ENCODE measurements around the gene SLIT1.

SLIT1 gene

DNA sequence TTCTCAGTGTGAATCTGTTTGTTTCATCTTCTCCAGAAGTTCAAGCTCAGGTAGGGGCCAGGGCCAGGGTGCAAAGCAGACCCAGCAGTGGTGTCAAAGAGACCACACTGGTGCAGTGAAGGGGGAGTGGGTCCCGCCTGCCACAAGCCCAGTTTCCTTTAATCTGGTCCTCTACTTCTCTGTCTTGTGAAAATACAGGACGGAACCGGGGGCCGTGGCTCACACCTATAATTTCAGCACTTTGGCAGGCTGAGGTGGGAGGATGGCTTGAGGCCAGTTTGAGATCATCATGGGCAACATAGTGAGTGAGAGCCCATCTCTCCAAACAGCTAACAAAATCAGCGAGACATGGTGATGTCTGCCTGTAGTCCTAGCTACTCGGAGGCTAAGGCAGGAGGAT lies 109.0 kb downstream of the SLIT1 start:
- DNase-seq (ENCODE audit: insufficient read length, low spot score) (no peak), FAIRE-seq (no peak)
- no peak for TF ChIP-seq POLR2A (IDR thresholded peaks at IDR 0.05; ENCODE audit: low read depth, low read length)

DNA sequence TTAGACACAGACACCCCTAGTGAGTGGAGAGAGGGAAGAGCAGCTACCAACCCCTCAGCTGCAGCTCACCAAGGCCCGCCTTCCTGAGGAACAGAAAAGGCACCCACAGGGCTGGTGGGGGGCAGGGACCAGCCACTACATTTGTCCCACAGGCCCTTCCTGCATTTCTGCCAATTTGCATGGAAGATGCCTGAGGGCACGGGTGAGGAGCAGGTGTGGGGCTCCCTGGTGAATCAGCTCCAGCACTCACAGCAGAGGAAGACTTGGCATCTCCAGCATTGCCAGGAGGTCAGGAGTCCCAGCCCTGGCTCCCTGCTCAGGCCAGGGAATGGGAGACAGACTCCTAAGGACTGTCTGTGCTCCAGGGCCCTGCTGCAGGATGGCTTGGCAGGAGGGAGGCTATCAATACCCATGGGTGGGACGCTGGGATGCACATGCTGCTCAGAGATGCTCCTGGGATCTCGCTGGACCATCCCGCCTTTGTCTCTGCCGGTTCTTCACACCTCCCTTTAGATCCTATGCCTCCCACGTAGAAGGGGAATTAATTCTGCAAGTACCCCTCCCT lies 109.7 kb downstream of the SLIT1 start:
- FAIRE-seq = no peak
- TF ChIP-seq POLR2A (IDR thresholded peaks at IDR 0.05; ENCODE audit: low read depth, low read length) = no peak
- no peak for DNase-seq (ENCODE audit: insufficient read length, low spot score)

DNA sequence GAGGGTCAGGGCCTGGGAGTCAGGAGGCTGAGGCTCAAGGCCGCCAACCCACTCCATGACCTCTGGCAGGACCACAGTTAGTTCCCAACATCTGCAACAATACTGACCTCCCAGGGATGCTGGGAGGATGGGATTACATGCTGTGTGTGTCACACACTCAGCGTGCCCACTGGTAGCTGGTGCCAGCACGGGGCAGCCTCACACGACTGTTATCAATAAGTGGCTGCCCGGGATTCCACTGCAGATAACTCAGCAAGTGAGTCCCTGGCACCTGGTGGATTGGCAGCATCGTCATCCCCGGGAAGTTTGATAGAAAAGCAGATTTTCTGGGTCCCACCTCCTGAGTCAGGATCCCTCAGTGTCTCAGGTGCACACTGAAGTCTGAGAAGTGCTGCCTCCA lies 110.3 kb downstream of the SLIT1 start:
- no peak for FAIRE-seq
- no peak for DNase-seq (ENCODE audit: insufficient read length, low spot score)
- no peak for TF ChIP-seq POLR2A (IDR thresholded peaks at IDR 0.05; ENCODE audit: low read depth, low read length)

DNA sequence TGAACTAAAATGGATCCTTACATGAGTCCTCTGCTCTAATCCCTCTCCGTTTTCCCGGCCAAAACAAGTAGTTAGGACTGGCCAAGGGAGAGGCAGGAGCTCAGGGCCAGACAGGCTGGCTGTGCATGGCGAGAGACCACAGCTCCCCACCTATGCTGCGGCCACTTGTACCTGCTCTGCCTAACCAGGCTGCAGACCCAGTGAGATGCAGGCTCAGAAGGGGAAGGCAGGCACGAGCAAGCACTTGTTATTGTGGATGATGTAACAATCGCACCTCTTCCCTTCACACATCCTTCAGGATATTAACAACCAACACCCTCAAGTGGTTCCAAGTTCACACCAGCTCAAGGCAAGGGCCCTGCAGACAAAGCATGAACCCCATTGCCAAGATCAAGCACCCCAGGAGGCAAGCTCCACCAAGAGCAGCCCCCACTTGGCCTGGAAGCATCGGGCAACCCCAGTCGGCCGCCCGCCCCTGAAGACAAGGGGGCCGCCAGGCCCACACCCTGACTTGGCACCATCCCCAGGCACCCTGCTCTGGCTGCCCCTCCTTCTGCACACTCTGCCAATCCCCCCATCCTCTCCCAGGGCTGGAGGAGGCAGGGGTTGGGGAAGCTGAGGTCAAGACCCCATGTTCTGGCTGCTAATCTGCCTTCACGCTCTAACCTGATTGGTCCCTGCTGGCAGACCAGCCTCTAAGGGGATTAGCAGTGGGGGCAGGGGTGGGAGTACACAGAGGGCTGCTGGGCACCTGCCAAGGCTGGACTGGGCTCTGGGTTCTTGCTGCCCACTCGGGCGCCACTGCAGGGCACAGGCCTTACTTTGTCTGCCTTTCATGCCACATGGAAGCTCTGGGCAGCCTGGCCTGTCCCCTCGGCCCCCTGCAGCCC lies 111.3 kb downstream of the SLIT1 start:
- FAIRE-seq (no peak), DNase-seq (ENCODE audit: insufficient read length, low spot score) (no peak)
- no peak for TF ChIP-seq POLR2A (IDR thresholded peaks at IDR 0.05; ENCODE audit: low read depth, low read length)

DNA sequence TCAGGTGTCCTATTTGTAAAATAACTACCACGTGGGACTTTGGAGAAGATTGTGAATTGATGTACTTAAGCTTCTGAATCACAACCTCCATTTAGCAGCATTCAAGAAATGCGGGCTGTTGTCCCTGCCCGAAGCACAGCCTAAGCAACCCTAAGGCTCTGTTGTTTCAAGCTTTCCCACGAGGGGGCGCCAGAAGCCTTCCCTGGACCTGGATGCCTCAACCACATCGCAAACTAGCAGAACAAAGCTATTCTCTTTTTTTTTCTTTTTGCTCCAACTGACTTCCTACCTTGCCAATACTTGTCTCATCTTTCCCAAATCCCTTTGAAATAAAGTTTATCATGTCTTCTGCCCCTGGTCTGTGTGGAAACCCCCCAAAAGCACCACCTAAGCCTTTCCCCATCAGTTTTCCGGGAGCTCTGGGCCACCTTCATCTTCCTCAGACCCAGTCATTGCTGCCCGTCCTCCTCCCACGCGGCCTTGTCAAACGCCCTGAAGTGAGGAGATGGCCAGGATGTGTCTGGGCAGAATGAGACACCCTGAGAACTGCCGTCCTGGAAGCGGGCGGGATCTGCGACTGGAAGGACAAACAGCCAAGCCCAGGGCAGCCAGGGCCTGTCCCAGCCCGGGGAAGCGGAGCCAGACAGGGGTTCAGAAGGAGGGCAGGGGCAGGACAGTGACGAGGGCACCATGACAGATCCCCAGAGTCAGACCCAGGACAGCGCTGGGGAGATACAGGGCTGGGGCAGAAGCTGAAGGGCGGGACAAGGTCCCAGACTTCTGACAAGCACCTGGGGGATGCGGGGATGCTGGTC lies 112.7 kb downstream of the SLIT1 start:
- peak; percentile 20 for FAIRE-seq
- DNase-seq (ENCODE audit: insufficient read length, low spot score) = peak; percentile 80
- no peak for TF ChIP-seq POLR2A (IDR thresholded peaks at IDR 0.05; ENCODE audit: low read depth, low read length)

DNA sequence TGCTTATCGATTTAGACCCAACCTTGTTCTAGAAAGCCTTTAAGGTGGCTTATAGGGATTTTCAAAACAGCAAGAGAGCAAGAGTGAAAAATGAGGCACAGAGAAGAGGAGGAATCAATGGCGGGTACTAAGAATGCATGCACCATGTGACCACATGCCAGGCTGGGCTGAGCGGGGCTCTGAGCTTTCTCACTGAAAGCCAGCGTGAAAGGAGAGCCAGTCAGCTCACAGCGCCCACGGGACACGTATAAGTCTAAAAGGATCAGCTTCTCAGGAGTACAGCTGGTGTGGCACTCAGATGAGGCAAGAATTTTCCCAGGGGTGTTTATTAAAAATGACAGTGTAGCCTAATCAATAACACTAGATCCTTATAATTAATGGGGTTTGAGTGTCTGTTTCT lies 114.3 kb downstream of the SLIT1 start:
- DNase-seq (ENCODE audit: insufficient read length, low spot score) (no peak), FAIRE-seq (no peak)
- no peak for TF ChIP-seq POLR2A (IDR thresholded peaks at IDR 0.05; ENCODE audit: low read depth, low read length)

DNA sequence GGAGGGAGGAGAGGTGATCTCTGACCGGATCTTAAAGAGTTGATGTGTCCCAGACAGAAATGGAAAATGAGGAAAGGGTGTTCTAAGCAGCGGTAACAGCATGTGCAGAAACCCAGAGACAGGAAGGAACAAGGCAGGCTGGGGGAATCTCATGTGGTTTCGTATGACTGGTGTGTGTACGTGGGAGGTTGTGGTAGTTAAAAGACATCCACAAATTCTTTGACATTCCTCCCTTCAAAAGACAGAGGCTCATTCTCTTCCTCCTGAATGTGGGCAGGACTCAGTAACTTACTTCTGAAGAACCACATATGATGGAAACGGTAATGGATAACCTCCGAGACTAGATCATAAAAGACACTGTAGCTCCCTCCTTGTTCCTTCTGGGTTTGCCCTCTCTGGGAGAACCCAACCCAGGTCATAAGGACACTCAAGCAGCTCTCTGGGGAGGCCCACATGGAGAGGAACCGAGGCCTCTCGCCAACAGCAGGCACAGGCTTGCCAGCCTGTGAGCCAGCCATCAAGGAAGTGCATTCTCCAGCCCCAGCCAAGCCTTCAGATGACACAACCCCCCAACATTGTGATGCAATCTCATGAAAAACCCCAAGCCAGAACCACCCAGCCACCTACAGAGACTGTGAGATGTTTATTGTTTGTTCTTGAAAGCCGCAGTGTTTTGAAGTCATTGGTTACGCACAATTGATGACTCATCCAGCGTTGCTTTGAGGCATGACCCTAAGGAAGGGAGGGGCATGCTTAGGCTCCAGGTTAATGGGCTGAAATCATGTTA lies 116.0 kb downstream of the SLIT1 start:
- DNase-seq (ENCODE audit: insufficient read length, low spot score) = no peak
- no peak for FAIRE-seq
- TF ChIP-seq POLR2A (IDR thresholded peaks at IDR 0.05; ENCODE audit: low read depth, low read length) = no peak

DNA sequence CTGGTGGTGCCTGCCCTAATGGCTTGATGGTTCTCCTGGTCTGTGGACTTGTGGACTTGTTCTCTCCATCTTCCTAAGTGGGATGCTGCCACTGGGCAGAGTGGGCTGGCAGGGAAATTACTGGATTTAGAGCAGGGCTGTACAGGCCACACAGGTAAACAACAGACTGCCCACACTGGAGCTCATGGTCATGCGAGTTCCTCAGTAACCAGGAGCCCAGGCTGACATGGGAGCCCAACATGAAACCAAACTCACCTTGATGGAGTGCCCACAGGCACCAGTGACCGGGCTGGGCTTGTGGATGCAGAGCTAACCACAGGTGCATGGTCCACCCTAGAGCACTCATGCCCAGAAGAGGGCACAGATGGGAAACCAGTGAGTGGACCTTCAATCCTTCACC lies 116.7 kb downstream of the SLIT1 start:
- no peak for TF ChIP-seq POLR2A (IDR thresholded peaks at IDR 0.05; ENCODE audit: low read depth, low read length)
- FAIRE-seq (no peak), DNase-seq (ENCODE audit: insufficient read length, low spot score) (no peak)

DNA sequence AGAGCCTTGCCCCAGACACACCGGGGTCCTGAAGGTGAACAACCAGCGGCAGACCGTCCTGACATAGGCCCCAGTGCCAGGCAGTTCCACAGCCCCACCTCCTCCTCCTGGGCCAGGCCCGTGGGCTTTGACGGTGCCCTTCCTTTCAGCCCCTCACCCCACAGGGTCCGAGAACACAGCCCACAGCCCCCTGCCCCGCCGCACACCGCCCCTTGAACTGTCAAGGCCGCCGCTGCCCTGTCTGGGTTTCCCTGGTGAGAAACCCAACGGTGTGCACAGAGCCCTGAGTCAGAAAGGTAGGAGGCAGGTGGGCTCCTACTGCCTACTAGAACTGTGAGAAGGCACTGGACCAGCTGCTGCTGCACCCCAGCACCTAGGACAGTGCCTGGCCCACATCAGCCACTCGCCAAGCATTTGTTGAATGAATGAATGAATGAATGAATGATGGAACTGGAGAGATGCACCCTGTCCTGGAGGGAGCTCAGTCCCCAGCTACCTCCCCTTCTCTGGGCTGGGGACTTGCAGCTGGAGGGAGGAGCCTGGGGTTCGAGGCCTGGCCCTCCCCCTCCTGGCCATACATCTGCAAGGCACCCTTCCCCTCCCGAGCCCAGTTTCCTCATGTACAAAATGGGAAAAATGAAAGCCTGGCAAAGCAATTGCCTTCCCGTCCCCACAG lies 117.9 kb downstream of the SLIT1 start:
- no peak for TF ChIP-seq POLR2A (IDR thresholded peaks at IDR 0.05; ENCODE audit: low read depth, low read length)
- no peak for DNase-seq (ENCODE audit: insufficient read length, low spot score)
- FAIRE-seq = no peak

DNA sequence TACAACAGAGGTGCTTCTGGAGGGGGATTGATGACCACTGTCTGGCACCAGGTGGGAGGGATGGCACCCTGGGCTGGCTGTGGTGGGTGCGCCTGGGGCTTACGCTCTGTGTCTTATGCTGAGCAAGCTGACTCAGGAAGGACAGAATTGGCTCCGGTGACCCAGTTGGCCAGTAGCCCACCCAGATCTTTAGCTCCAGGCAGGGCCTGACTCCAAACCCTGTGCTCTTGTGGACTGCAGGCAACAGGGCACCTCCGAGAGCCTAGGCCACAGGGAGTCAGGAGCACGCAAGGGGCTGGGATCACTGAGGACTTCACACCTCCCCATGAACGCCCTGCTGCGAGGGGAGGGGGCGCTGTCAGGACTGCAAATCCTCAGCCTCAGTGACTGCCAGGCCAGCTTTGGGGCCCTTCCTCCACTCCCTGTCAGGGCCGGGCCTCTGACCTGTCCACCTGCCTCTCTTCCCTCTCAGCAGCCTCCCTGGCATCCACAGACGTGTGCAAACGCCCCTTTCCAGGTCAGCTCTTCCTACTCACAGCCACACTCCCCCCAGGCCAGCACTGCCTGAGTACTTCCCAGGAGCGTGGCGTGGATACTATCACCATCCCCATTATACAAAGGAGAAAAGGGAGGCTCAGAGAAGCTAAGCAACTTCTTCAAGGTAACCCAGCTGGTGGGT lies 118.7 kb downstream of the SLIT1 start:
- no peak for TF ChIP-seq POLR2A (IDR thresholded peaks at IDR 0.05; ENCODE audit: low read depth, low read length)
- DNase-seq (ENCODE audit: insufficient read length, low spot score) = no peak
- FAIRE-seq = no peak

DNA sequence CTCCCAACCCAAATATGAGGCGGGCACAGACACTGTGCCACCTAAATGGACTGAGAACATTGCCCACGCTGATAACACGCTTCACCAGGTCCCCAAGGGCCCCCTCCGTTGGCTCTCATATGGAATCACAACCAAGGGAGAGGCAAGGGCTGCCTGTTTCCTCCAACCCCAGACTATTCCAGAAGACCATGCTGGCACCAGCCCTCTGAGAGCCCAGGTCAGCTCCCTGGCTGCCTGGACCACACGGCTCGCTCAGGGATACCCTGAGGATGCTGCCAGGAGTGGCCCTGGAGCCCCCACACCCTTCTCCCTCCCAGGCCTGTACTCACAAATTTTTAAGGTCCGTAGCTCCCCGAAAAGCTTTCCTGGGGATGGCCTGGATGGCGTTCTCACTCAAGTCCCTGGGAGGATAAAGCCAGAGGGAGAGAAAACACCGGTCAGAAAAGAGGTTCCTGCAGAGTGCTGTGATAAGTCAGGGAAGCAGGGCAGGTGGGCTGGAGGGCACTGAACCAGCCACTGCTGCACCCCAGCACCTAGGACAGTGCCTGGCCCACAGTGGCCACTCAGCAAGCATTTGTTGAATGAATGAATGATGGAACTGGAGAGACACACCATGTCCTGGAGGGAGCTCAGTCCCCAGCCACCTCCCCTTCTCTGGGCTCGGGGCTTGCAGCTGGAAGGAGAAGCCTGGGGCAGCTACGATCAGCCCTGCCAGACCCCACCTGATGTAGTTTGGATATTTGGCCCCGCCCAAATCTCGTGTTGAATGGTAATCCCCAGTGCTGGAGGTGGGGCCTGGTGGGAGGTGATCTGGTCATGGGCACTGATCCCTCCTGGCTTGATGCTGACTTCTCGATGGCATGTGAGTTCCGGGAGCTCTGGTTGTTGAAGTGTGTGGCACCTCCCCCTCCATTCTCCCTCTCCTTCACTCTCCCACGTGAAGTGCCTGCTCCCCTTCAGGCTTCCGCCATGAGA lies 119.8 kb downstream of the SLIT1 start:
- TF ChIP-seq POLR2A (IDR thresholded peaks at IDR 0.05; ENCODE audit: low read depth, low read length) = no peak
- no peak for DNase-seq (ENCODE audit: insufficient read length, low spot score)
- FAIRE-seq = no peak

DNA sequence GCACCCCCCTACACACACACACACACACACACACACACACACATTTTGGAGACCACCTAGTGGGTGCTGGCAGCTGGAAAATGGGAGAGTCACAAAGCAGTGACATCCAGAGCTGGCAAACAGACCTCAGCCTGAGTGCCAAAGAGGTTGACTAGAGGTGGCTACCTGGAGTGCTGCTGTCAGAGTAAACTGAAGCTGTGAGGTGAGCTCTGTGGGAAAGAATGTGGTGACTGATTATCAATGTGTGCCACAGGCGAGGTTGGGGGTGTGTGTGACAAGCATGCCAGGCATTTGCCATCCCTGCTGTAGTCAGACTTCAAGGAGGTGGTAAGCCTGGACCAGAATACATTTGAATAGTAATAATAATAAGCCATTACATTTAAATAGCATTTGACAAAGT lies 120.6 kb downstream of the SLIT1 start:
- FAIRE-seq = no peak
- peak; percentile 59 for DNase-seq (ENCODE audit: insufficient read length, low spot score)
- TF ChIP-seq POLR2A (IDR thresholded peaks at IDR 0.05; ENCODE audit: low read depth, low read length) = no peak
